MV-4-11 (cell line): ENCODE results near the gene RSPO3.
"Not testable (repeated sequence)": the region's sequence is repeated elsewhere in the genome, so short reads cannot be mapped to it uniquely, and the experiment has no call there.

Source experiments
- DNase-seq: peaks from one replicate; lab custom pipeline; 2025; lab: John Stamatoyannopoulos, UW

The RSPO3 gene, protein sequence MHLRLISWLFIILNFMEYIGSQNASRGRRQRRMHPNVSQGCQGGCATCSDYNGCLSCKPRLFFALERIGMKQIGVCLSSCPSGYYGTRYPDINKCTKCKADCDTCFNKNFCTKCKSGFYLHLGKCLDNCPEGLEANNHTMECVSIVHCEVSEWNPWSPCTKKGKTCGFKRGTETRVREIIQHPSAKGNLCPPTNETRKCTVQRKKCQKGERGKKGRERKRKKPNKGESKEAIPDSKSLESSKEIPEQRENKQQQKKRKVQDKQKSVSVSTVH

DNA sequence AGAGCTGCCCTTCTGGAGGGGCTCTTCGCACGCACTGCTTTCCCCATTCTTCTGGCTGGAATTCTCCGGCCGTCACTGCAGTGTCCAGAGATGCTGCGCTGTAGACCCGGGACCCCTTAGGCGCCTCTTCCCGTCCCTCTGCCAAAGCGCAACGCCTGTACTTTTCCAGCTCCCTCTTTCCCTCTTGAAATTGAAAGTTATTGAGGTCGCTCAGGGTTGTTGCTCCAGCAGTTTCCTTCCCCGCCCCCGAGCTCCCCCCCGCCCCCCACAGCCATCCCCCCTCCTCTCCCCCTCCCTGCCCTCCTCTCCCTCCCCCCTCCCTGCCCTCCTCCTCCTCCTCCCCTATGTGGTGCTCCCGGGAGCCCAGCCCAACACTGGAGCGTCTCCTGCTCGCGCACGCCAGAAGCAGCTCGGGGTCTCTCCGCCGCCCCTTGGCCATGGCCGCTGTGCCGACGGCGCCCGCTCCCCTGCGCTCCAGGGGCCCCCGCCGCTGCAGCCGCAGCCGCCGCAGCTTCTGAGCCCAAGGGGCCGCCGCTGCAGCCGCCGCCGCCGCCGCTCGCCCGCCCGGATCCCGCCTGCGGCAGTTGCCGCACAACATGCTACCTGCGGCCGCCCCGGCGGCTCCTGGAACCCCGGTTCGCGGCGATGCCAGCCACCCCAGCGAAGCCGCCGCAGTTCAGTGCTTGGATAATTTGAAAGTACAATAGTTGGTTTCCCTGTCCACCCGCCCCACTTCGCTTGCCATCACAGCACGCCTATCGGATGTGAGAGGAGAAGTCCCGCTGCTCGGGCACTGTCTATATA is at the start of gene RSPO3:
Gene RSPO3, plus strand, starts transcription at position 374 of the 804 bp plus-strand sequence. CDS start 522 bp downstream, outside the sequence.
- no peak for DNase-seq

DNA sequence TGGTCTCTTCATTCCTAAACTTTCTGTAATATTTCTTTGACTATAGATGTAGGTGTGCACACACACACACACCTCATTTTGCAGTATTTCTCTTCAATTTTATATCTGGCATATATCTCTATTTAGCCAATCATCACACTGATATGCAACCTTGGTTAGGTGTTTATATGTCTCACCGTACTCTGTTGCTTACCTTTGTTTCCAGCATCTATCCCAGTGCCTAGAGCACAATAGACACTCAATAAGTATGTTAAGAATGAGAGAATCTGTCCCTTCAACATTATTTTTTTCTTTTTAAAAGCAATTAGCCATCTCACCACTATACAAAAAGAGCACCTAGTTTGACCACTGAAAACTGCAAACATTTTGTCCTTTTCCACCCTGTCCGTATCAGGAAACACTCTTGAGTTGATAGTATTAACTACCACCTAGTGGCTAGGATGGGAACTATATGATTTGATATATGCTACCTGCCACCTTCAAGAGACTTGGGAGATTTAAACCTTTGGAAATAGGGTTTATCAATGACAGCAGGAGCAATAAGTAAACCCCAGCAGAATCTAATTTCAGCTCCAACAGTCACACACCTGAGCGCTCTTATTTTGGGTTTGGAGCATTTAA is 48.7 kb upstream of the RSPO3 start:
- no peak for DNase-seq

DNA sequence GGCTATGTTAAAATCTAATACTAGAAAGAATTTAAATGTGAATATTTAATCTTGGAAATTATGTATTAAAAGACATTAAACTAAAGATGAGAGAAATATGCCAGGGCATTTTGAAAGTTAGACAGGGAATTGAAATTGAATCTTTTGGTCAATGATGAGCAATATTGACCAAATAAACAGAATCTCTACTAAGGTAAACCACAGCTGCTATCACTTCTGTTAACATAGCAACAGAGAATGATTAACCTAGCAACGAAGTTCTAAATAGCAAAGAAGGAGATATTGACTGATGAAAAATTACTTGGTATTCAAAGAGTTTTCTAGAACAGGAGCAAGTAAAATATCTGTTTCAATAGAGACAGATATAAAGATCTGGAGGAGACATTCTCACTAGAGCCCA is 45.2 kb upstream of the RSPO3 start:
- DNase-seq, result no peak

DNA sequence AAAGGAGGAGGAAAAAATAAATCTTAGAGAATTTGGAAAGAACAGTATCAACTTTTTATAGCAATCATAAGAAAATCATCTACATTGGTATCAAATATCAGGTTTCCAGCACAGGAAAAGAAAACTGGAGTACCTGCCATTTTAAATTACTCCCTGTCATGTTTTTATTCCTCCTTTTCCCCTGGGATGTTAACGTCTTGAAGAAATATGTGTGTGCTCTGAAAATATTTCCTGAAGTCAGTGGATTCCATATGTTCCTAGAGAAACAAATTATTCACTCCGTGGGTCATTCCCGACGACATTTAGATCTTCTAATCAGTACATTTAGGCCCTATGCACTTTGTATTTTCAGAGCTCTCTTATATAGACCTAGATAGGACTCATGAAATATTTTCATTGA is 42.0 kb upstream of the RSPO3 start:
- no peak for DNase-seq

DNA sequence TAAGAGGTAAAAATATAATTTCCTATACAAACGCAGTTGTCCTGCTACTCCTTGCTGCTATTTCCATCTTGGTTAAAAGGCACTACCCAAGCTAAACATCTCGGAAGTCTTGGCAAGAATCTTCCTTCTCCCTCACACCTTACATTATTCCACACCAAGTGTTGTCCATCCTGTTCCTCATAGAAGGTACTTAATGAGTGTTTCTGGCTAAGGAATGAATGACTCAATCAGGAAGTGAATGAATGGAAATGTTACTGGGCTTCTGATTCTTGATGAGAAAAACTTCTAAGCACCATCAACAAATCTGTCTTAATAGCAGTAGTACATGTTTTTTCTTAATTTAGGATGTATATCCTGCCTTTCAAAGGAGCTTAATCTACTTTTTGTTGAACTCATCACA is 40.6 kb upstream of the RSPO3 start:
- DNase-seq, result no peak

DNA sequence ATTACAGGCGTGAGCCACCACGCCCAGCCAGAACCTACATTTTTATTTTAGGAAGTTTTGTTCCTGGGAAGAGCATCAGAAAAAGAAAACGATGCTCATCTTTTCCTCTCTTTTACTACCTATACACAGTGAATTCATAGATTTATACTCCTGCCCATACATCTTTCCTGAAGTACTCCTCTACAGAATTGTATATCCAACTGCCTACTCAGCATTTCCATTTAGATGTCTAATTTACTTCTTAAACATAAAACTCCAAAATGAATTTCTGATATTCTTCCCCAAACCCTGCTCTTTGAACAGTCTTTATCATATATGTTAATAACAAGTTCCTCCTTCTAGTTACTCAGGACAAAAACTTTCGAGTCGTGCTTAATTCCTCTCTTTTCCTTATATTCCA is 39.8 kb upstream of the RSPO3 start:
- DNase-seq, result no peak

DNA sequence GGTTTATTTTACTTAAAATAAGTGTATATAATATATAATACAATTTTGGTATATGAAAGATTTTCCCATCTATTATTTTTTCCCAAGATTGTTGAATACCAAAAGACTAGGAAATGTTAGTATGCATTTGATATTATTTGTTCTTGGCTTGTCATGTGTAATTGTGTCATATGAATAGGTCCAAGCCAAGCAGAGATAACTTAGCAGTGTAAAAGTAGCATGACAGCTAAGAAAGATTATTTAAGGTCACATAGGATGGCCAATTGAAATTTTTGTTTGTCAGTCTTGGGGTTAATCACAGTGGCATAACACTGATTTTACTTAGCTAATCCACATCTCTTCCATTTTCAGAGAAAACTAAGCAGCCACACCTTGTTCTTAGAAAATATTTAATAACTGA is 38.8 kb upstream of the RSPO3 start:
- DNase-seq, result no peak

DNA sequence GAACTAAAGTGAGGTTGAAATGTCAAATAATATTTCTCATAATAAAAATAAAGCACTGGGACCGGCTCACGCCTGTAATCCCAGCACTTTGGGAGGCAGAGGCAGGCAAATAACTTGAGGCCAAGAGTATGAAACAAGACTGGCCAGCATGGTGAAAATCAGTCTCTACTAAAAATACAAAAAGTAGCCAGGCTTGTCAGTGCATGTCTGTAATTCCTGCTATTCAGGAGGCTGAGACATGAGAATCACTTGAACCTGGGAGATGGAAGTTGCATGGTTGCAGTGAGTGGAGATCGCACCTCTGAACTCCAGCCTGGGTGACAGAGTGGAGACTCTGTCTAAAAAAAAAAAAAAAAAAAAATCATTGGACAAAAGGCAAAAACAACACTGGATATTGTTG is 38.4 kb upstream of the RSPO3 start:
- DNase-seq, result no peak

DNA sequence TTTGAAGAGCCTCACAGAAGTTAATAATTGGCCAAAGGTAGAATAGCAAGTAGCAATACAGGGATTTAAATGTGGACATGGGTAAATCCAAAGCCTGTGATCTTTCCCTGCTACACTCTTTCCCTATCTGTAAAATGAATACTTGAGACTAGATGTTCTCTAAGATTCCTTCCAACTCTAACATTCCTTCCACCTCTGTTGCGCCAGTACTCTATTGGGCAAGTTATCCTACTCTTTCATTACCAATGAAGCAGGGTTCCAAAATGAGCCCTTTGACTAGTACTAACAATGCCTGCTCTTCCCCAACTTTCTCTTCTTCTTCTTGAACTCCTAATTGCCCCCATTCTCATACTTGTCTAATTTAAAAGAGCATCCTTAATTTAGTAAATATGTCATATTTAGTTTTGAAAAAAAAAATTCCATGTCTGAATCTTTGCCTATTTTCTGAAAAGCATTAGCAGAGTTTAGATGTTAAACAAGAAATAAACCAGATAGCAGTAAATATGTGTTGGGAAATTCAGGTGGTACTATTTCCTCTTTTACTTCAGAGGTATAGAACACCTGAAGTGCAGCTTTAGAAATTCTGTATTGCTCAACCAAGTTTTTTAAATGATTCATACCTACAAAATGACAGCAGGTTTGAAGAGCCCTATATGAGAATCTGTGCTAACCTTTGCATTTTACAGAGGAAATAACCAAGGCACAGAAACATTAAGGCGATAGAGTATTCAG is 35.1 kb upstream of the RSPO3 start:
- no peak for DNase-seq

DNA sequence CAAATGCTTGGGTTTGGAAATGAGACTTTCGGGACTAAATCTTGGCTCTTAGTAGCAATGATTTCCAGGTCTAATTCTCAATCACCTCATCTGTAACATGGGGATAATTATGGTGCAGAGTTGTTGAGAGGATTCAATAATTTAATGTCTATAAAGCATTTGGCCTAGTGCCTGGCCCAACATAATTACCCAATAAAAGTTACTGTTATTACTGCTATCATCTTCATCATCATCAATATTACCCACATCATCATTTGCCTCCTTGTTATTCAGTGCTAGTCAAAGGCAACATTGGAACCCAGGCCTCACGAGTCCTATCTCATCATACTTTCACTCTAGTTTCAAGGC is 34.5 kb upstream of the RSPO3 start:
- no peak for DNase-seq

DNA sequence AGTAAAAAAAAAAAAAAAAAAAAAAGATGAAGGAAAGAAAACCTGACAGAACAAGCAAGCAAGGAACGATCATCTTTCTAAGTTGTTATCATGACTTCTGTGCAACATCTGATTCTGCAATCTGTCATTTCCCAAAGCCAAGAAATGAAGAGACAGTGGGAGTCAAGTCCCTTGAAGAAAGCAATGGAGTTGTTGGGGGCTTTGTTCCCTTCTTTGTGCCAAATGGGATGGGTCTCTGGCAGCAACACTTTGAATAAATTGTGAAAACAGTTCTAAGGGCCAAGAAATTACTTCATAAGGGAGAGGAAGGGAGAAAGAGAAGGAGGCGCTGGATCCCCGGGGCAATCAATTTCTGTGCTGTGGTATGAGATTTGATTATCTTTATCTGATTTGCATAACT is 33.3 kb upstream of the RSPO3 start:
- no peak for DNase-seq

DNA sequence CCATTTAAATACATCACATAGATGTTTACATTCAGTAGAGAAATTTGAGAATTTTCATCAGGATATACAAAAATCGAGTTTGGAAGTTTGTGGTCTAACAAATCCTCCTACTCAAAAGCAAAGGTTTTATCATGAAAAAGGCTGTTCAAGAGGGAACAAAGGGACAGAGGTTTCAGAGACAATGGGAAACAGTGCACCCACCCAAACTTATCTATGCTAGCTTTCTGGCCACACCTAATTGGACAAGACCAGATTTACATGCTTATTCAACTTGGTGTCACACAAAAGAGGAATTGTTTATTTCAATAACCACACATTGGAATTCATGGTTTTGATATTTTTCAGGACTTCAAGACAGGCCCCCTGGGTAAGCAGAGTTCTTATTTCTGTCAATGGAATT is 28.4 kb upstream of the RSPO3 start:
- no peak for DNase-seq

DNA sequence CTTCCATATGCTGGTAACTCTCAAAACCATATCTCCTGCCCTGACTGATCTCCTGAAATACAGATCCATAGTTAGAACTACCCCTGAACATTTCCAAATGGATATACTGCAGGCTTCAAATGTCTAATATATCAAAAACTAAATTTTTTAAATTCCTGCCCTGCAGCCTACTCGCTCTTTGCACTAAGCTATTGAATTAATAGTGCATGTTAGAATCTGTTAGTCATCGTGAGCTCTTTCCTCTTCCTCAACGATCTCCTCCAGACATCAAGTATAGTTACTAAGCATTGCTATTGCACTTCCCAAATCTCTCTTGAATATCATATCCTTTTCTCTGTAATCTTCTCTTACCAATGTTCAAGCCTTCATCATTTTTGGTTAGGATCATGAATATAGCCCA is 26.0 kb upstream of the RSPO3 start:
- no peak for DNase-seq

DNA sequence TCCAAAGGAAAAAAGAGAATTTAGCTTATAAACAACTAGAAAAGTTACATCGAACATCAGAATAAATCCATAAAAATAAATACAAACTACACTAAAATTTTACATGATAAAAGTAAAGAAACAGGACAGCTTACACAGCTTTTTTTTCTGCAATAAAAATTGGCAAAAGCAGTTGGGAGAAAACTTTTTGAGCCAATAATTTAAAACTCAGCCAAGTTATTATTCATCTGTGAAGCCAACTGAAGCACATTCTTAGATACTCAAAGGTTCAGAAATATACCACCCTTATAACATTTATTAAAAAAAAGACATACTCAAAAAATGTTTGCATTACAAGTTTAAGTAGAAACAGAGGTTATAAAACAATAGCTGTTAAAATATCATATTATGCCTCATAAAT is 23.7 kb upstream of the RSPO3 start:
- no peak for DNase-seq

DNA sequence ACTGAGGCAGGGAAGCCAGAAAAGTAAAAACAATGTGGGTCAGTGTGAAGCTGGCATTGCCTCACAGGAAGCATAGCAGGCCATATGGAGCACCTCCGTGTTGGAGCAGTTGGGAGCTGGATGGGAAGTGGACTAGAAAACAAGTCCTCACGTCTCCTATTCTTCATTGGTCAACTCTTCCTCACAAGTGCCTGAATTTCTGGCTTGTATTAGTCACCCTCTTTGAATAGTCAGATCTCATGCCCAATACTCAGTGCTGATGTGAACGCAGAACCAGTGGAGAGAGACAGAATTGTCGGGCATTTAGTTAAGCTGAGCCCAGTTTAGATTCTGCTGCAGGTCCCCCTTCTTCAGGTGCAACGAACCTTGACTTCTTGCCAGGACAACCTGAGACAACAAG is 22.3 kb upstream of the RSPO3 start:
- DNase-seq, result no peak

DNA sequence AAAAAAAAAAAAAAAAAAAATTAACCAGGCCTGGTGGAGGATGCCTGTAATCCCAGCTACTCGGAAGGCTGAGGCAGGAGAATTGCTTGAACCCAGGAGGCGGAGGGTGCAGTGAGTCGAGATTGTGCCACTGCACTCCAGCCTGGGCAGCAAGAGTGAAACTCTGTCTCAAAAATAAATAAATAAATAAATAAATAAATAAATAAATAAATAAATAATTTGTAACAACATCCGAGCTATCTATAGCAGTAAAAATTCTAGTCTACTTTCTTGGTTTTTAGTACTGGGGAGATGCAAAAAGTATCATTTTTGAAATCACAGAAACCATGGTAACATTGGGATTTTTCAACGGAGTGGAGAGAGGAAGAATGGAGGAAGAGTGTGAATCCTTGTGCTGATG is 21.0 kb upstream of the RSPO3 start:
- not testable (repeated sequence) for DNase-seq

DNA sequence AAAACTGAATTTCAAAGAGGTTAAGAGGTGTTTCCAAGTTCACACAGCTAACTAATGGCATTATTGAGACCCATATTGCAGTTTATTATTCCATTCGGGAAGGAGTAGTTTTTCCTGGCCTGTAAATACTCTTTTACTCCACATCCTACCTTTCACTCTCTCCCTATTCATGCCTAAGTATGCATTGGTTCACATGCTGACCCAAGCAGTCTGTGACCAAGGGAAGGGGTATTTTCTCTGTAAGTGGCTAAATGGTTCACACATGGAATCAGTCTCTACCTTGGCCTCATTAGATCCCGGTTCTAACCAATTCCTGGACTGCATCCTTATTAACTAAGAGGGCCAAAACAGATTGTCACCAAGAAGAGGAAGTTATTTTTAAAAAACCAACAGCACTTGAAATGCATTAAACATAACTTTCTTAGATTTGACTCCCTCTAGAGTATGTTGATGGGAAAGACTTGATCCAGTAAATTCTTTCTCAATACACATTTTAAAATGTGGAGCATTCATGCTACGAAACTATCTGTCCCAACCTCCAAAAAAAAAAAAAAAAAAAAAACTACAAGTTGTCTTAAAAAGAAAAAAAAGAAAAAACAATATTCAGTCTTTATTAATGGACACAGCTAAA is 17.8 kb upstream of the RSPO3 start:
- DNase-seq, result peak; percentile 70

DNA sequence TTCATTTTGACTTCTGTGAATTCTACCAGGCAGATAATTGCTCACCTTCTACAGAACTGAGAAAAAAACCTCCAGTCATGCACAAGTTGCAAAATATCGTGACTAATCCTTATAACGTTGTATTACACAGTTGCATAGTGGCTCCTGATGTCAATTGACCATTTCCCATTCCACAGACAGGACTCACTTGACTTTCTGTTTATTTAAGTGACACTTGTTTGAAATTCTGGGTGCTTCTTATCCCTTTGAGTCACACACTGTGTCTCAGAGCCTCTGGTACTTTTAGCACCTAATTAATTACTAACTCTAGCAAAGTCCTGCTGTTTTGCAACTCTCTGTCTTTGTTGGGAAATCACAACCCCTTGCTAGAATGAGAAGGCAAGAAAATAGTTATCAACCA is 16.2 kb upstream of the RSPO3 start:
- peak; percentile 86 for DNase-seq

DNA sequence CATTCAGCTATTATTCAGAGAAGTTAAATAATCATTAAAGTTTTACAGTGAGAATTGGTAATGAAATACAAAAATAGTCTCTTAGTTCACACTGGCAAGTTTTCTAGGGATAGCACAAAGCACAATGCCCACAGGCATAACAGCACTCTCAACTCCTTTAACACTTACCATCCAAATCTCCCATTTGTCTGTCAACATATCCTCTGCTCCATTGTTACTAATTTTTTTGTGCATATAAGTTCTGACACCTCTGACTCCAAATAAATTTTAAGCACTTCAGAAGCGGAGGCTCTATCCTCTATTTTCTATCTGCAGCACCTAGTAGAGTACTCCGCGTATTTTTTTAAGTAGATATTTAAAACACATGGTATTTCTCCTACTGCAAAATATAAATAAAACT is 15.6 kb upstream of the RSPO3 start:
- DNase-seq, result no peak

DNA sequence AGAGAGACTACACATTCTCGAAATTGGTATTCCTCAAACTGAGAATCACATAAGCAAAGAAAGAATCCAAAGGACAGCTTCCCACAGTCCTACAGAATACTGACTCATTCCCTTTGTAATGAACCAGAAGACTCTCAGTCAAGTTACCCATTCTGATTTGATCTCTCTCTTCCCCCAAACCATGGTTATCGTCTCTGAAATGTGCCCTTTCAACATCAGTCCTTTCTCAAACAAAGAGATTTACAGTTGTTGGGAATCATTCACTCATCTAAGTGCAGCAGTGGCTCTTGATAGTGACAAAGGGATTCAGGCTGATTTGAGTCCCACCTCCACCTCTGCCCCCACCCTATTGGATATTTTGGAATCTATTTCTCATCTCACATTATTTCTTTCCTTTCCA is 15.0 kb upstream of the RSPO3 start:
- no peak for DNase-seq

DNA sequence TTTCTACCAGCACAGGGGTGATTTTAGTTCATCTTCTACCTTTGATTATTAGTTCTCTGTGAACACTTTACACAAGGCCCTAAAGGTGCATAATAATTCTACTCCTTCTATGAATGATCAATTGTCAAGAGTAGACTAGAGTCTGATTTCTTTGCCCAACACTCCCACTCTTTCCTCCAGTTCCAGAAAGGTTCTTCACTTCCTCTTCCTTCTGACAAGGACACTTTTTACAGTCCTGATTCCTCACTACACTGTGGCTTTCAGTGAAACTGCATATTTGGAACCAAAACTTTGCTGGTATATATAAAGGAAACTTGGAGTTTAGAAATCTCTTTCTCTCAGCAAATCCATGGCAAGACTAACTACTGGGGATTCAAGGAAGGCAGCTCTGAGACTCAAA is 10.6 kb upstream of the RSPO3 start:
- DNase-seq, result peak; percentile 22

DNA sequence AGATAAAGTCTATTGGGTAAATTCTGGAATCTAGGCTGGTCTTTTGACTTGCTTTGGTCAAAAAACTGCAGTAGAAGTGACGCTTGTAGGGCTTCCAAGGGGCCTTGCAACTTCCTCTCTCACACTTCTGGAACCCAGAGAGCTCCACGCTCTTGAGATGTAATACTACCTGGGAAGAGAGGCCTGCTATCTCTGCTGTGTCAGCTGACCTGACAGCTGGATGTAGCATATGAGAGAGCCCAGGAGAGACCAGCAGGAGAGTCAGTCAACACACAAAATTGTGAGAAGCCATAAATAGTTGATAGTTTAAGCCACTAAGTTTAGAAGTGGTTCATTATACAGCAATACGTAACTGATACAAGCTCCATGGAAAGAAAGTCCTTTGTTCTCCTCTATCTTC is 7.8 kb upstream of the RSPO3 start:
- DNase-seq, result no peak
